Measurements from ENCODE around the gene RASL10A.

RASL10A gene

GRCh38 chr22:29309332-29310064 lies 6.0 kb downstream of the RASL10A start:
- no peaks in the 10 kb centered on the region for H3K36me3 ChIP-seq (ENCODE audit: insufficient read depth, low read length)
- H3K4me1 ChIP-seq (ENCODE audit: insufficient read depth, low read length), result peaks cover 16% of the 10 kb centered on the region; the same call in 1 of the 2 replicates
- no peak overlapping the region for H3K9ac ChIP-seq (ENCODE audit: low read depth, low read length)
- H3K9me3 ChIP-seq (ENCODE audit: control insufficient read depth, insufficient read depth, low read length), result no peaks in the 10 kb centered on the region; the same call in 1 of the 2 replicates

GRCh38 chr22:29308791-29309262 lies 6.7 kb downstream of the RASL10A start:
- peaks cover 13% of the 10 kb centered on the region; the same call in 1 of the 2 replicates for H3K4me1 ChIP-seq (ENCODE audit: insufficient read depth, low read length)
- no peak overlapping the region for H3K9ac ChIP-seq (ENCODE audit: low read depth, low read length)
- H3K36me3 ChIP-seq (ENCODE audit: insufficient read depth, low read length), result no peaks in the 10 kb centered on the region
- no peaks in the 10 kb centered on the region; the same call in 1 of the 2 replicates for H3K9me3 ChIP-seq (ENCODE audit: control insufficient read depth, insufficient read depth, low read length)

- no peaks in the 10 kb centered on the region for H3K9me3 ChIP-seq (ENCODE audit: control insufficient read depth, insufficient read depth, low read length)
- H3K4me1 ChIP-seq (ENCODE audit: insufficient read depth, low read length), result peaks cover 13% of the 10 kb centered on the region; the same call in 1 of the 2 replicates
- no peak overlapping the region for H3K9ac ChIP-seq (ENCODE audit: low read depth, low read length)
- no peaks in the 10 kb centered on the region for H3K36me3 ChIP-seq (ENCODE audit: insufficient read depth, low read length)
These were observed 7.2 kb downstream of the RASL10A start for GRCh38 chr22:29308148-29308790.

- peaks cover 13% of the 10 kb centered on the region; the same call in 1 of the 2 replicates for H3K4me1 ChIP-seq (ENCODE audit: insufficient read depth, low read length)
- no peaks in the 10 kb centered on the region for H3K9me3 ChIP-seq (ENCODE audit: control insufficient read depth, insufficient read depth, low read length)
- H3K9ac ChIP-seq (ENCODE audit: low read depth, low read length), result peak overlapping the region; percentile 79
- H3K36me3 ChIP-seq (ENCODE audit: insufficient read depth, low read length), result no peaks in the 10 kb centered on the region
These were observed 7.8 kb downstream of the RASL10A start for GRCh38 chr22:29307596-29308147.

- peak overlapping the region; percentile 79 for H3K9ac ChIP-seq (ENCODE audit: low read depth, low read length)
- no peaks in the 10 kb centered on the region for H3K36me3 ChIP-seq (ENCODE audit: insufficient read depth, low read length)
- H3K9me3 ChIP-seq (ENCODE audit: control insufficient read depth, insufficient read depth, low read length), result no peaks in the 10 kb centered on the region
- H3K4me1 ChIP-seq (ENCODE audit: insufficient read depth, low read length), result peaks cover 13% of the 10 kb centered on the region; the same call in 1 of the 2 replicates
These were observed 8.5 kb downstream of the RASL10A start for GRCh38 chr22:29306835-29307595.

GRCh38 chr22:29306175-29306834 lies 9.2 kb downstream of the RASL10A start, which contains the start of gene GAS2L1:
TSS of gene GAS2L1 (plus strand) at chr22:29306650. CDS start at chr22:29308106, 1,456 bp downstream.
- peak within 1 kb of the TSS; percentile 79 for H3K9ac ChIP-seq (ENCODE audit: low read depth, low read length)
- H3K4me1 ChIP-seq (ENCODE audit: insufficient read depth, low read length), result peaks cover 13% of the 10 kb centered on the region; the same call in 1 of the 2 replicates
- H3K36me3 ChIP-seq (ENCODE audit: insufficient read depth, low read length), result no peaks in the 10 kb centered on the region
- H3K9me3 ChIP-seq (ENCODE audit: control insufficient read depth, insufficient read depth, low read length), result no peaks in the 10 kb centered on the region

- Histone ChIP-seq H3K36me3 (ENCODE audit: insufficient read depth, low read length) (no peaks in the 10 kb centered on the region), H3K9me3 (ENCODE audit: control insufficient read depth, insufficient read depth, low read length) (no peaks in the 10 kb centered on the region), H3K9ac (ENCODE audit: low read depth, low read length) (peak overlapping the region; percentile 79; the same call in 1 of the 2 replicates), H3K4me1 (ENCODE audit: insufficient read depth, low read length) (peaks cover 13% of the 10 kb centered on the region; the same call in 1 of the 2 replicates)
These were observed 9.7 kb downstream of the RASL10A start for GRCh38 chr22:29305836-29306174.

- peaks cover 12% of the 10 kb centered on the region for H3K36me3 ChIP-seq (ENCODE audit: insufficient read depth, low read length)
- H3K9ac ChIP-seq (ENCODE audit: low read depth, low read length), result no peak overlapping the region
- H3K4me1 ChIP-seq (ENCODE audit: insufficient read depth, low read length), result peaks cover 5% of the 10 kb centered on the region; the same call in 1 of the 2 replicates
- H3K9me3 ChIP-seq (ENCODE audit: control insufficient read depth, insufficient read depth, low read length), result no peaks in the 10 kb centered on the region; the same call in 1 of the 2 replicates
These were observed 12.6 kb downstream of the RASL10A start for GRCh38 chr22:29302681-29303465.

- Histone ChIP-seq H3K9ac (ENCODE audit: low read depth, low read length) (no peak overlapping the region), H3K36me3 (ENCODE audit: insufficient read depth, low read length) (peaks cover 18% of the 10 kb centered on the region), H3K9me3 (ENCODE audit: control insufficient read depth, insufficient read depth, low read length) (no peaks in the 10 kb centered on the region; the same call in 1 of the 2 replicates), H3K4me1 (ENCODE audit: insufficient read depth, low read length) (peaks cover 5% of the 10 kb centered on the region; the same call in 1 of the 2 replicates)
These were observed 13.2 kb downstream of the RASL10A start for GRCh38 chr22:29302402-29302680.

GRCh38 chr22:29301716-29302401 lies 13.6 kb downstream of the RASL10A start:
- peaks cover 23% of the 10 kb centered on the region for H3K36me3 ChIP-seq (ENCODE audit: insufficient read depth, low read length)
- peaks cover 5% of the 10 kb centered on the region; the same call in 1 of the 2 replicates for H3K4me1 ChIP-seq (ENCODE audit: insufficient read depth, low read length)
- H3K9ac ChIP-seq (ENCODE audit: low read depth, low read length), result no peak overlapping the region
- H3K9me3 ChIP-seq (ENCODE audit: control insufficient read depth, insufficient read depth, low read length), result no peaks in the 10 kb centered on the region; the same call in 1 of the 2 replicates

- no peak overlapping the region for H3K9ac ChIP-seq (ENCODE audit: low read depth, low read length)
- H3K4me1 ChIP-seq (ENCODE audit: insufficient read depth, low read length), result peaks cover 5% of the 10 kb centered on the region; the same call in 1 of the 2 replicates
- H3K9me3 ChIP-seq (ENCODE audit: control insufficient read depth, insufficient read depth, low read length), result no peaks in the 10 kb centered on the region; the same call in 1 of the 2 replicates
- peaks cover 31% of the 10 kb centered on the region for H3K36me3 ChIP-seq (ENCODE audit: insufficient read depth, low read length)
These were observed 14.5 kb downstream of the RASL10A start for GRCh38 chr22:29300807-29301601.

GRCh38 chr22:29300467-29300806 lies 15.1 kb downstream of the RASL10A start:
- Histone ChIP-seq H3K36me3 (ENCODE audit: insufficient read depth, low read length) (peaks cover 37% of the 10 kb centered on the region), H3K4me1 (ENCODE audit: insufficient read depth, low read length) (no peaks in the 10 kb centered on the region; the same call in 1 of the 2 replicates), H3K9ac (ENCODE audit: low read depth, low read length) (no peak overlapping the region), H3K9me3 (ENCODE audit: control insufficient read depth, insufficient read depth, low read length) (no peaks in the 10 kb centered on the region; the same call in 1 of the 2 replicates)

Measured in ES-I3 (cell line).